HG03565 (cell line): ENCODE measurements around the gene PTPN1.

ENCODE experiments used
- ATAC-seq: cut with Tn5 transposase; IDR thresholded peaks from one replicate; pipeline ENCODE4 v1.9.1; 2021; ENCODE audit warnings: mild to moderate bottlenecking, moderate library complexity; ENCODE audit not compliant: unreplicated experiment

Gene PTPN1

DNA sequence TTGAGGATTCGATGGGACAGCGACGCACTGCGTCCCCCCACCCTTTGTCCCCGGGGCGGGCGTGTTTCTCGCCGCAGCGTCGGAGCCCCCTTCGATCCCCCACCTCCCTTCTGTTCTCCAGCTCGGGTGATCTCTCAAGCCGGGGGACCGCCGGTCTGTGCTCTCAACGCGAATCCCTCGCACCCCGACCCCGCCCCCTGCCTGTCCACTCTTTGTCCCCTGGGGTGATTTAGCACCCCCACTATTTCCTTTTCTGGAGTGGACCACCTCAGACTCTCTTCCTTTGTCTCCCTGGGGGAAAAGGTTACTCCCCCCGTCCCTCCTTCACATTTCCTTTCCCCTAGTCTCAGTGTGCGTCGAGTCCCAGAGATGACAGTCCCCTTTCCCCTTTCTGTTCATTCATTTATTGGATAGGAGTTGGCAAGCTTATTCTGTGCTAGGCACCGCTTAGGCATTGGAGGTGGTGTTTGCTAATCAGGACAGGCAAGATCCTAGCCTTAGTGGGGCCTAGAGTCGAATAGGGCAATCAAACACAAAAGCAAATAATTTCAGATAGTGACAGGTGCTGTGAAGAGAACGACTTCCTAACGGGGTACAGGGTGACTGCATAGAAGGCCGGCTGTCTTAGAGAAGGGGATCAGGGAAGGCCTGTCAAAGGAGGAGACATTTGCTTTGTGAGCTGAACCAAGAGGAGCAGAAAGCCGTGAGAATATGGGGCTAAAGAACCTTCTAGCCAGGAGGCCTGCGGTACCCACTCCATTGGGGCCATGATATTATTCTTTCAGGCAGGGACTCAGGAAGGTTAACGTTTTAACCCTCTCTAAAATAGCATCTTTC, 741 bp downstream of the PTPN1 start:
- ATAC-seq, result no peak

DNA sequence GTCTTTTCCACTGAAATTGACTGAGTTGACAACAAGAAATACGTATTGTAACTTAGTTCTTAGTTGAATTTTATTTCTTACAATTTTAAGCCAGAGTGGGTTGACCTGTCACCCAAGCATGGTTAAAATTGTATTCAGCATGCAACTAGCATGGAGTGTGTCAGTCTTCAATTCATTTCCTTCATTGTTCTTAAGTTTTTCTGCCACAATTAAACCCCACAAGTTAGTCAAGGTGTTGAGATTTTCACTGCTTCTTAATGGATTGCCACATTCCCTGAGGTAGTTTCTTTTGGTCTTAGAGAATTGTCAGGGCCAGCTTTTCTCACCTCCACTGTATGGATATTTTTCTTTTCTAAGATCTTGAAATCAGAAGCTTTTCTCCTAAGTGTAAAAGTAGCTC, 2.1 kb downstream of the PTPN1 start:
- ATAC-seq, result no peak

DNA sequence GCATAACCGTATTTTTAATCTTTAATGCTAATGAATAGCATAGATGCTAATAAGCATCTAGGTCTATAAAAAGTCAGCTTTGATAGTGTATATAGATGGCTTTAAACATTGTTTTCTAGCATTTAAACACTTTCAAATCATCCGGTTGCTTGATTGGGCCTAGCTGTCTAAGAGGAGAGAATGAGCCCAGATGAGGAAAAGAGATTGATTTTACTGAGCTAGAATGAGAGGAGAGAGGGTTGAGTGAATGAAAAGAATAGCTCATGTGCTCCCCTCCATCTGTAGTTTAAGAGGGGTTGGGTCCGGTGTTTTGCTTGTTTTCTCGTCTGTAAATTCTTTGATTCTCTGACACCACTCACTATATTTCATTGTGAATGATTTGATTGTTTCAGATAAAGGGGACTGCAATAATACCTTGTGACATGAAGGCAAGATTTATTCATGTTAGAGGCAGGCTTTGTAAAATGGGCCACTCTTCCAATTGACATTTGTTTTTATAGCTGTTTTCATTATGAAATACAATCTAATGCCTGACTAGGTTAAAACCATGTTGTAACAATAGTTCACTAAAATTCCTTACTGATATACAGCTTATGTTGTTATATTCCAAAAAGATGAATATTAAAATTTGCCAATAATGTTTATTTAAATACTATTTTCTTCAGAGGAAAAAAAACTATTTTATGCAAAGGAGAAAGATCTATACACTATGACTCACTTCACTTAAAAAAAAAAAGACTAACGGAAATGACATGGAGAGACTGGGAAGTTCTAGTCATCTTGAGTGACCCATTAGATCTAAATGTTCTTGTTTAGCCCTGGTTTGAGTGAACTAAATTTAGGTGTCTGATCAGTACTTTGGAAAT, 3.2 kb downstream of the PTPN1 start:
- no peak for ATAC-seq

DNA sequence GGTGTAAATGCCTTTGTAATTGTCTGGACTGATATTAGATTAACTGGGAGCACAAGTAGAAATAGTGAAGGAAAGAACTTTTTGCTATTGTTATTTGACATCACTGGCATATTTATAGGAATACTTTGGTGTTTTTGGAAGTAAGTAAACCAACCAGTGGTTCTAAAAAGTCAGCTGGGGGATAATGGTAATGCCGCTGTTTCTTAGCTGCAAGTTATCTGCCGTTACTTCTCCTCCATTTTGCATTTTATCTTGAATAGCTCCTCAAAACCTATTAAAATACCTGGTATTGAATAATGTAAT, 3.8 kb downstream of the PTPN1 start:
- no peak for ATAC-seq

DNA sequence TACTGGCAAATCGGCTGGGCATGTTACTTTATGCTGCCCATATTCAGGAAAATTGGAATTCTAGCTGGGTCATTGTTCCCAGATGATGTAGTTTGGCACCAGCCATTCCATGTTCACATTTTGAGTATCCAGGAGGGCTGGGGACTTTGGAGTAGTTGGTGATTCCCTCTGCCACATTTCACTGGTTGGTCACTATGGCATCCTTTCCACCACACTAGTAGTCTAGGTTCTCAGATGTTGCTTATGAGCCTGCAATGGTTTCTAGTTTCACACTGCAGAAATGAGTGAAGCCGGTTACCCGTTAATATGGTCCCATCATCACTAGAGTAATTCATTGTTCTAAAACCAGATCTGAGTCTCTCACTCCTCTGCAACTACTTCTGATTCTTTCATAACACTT, 4.6 kb downstream of the PTPN1 start:
- ATAC-seq, result no peak

DNA sequence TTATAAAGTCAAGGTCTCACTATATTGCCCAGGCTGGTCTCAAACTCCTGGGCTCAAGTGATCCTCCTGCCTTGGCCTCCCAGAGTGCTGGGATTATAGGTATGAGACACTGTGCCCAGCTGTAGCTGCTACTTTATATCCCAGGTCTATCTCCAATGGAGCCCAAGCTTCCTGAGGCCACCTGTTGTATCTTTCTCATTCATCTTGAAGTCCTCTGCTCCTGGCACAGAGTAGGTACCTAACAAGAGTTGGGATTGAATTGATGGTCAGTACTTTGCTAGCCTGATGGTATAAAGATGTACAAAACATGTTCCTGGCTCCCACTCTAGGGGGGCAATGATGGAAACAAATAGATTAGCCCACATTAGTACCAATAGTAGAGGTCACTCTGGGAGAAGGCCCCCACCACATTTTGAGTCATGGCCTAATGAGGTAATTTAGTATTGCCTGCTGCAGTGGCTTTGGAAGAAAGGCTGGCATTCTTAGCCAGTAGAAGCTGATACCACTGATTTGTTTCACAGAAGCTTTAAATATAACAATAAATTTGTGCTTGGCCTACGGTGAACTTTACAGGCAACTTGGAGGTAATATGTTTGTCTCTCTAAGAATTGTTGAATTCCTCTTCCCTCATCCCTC, 5.4 kb downstream of the PTPN1 start:
- ATAC-seq, result no peak

DNA sequence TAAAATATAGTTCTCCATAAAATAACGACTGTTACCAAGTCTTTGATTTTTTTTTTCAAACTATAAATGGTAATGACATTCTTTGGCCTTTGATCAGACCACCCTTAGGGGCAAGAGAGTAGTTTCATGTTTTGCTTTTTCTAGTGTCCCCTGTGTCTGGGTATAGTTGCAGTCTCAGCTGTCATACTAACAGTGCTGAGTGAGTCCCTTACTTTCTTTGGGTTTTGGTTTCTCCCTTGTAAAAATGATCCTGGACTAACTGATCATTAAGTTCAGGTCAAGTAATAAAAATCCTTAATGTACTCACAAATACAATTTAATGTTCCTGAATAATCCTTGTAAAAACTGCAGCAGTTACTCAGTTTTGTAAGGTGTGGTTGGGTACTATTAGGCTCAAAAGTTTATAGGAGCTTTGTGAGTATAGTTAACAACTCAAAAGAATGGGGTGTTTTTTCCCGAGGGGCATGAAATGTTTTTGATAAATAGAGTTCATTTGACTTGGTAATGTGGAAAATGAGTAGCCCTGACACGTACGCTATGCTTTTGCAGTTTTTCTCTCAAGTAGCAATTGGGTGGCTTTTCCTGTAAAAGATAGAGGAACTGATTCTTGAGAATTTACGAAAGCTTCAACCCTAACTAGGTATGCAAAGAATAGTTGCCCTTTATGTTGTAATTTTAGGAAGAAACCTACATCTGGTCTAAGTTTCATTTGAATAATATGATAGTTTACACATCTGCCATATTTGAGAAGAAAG, 6.2 kb downstream of the PTPN1 start:
- peak; percentile 34 for ATAC-seq

DNA sequence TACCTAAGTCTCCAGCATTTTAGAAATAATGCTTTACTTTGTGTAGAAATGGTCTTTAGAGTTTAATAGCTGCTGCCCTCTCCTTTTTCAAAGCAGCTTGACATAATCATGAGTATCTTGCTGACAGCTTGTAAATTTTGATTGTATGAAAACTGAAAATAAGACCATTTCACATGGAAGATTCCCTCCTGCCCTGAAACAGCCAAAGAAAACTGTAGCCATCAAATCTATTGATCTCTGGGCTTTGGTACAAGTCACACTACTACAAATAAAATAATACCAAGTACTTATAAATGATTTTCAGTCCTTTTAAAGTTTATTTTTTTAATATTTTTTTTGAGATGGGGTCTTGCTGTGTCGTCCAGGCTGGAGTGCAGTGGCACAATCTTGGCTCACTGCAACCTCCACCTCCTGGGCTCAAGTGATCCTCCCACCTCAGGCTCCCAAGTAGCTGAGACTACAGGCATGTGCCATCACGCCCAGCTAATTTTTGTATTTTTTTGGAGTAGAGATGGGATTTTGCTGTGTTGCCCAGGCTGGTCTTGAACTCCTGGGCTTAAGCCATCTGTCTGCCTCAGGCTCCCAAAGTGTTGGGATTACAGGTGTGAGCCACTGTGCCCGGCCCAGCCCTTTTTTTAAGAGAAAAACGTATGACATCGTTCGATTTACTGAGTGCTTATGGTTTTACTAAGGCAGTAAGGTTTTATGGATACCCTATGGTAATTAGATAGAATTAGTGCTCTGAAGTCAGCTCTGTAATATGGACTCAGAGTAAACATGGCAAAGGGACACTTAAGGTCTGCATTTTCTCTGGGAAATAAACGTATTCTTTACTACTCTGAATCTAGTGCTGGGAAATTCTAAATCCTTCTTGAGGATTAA, 7.0 kb downstream of the PTPN1 start:
- ATAC-seq, result no peak

DNA sequence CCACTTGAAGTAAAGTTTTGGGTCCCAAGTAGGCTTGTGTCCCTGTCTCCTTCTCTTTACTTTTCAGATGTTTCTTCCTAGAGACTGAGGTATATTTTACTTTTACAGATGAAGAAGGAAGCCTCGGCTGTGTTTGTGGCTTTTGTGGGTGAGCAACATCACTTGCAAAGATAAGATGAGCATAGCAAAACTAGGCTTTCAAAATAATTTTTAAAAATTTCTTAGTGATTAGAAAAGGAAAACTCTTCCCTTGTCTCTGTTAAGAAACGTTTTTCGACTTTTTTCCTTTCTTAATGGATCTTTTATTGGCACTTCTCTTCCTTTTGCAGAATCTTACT, 7.6 kb downstream of the PTPN1 start:
- ATAC-seq, result no peak

DNA sequence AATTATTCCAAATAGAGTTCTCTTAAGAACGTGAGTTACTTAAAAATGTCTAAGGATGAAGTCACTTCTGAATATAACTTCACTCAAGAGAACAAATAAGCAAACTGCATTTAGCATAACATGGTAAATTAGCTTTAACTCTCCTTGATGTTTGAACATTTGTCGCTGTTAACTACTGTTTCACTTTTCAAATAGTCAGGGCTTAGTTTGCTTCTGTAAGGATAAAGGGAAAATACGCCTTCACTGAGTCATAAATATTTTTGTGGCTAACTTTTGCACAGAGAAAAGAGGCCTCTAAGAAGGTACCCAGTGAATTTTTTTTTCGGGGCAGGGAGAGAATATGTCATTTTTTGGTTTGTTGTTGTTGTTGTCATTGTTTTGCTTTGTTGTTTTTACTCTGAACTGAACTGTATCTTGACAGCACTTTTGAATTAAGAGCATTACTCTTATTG, 8.1 kb downstream of the PTPN1 start:
- no peak for ATAC-seq

DNA sequence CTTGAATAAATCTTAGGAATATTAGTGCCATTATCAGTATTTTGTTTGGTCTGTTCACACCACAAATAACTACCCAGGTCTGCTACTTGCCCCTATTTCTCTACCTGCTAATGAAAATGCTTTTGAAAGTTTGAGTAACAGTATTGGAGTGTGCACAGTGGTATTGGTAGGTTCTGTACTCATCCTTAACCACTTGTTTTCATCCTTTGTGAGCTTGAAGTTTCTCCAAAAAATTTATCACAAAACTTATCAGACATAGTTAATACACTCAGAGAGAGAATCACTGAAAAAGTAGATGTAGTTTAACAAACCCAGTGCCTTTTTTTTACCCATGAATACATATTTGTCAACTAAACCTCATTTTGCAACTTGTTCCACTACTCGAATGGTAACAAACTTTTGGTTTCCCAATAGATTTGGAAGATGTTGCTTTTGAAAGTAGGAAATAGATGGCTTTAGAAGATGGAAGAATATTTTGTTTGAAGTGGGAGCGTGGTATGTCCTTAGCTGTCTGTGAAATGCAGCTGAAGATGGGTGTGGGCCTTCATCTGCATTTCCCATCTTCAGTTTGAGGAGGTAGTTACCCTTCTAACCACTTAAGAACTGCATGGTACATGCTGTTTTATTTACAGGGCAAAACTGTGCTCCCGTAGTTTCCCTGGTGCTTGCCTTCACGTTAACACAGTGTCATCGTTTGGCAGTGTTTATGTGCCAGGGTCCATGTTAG, 9.0 kb downstream of the PTPN1 start:
- ATAC-seq, result no peak

DNA sequence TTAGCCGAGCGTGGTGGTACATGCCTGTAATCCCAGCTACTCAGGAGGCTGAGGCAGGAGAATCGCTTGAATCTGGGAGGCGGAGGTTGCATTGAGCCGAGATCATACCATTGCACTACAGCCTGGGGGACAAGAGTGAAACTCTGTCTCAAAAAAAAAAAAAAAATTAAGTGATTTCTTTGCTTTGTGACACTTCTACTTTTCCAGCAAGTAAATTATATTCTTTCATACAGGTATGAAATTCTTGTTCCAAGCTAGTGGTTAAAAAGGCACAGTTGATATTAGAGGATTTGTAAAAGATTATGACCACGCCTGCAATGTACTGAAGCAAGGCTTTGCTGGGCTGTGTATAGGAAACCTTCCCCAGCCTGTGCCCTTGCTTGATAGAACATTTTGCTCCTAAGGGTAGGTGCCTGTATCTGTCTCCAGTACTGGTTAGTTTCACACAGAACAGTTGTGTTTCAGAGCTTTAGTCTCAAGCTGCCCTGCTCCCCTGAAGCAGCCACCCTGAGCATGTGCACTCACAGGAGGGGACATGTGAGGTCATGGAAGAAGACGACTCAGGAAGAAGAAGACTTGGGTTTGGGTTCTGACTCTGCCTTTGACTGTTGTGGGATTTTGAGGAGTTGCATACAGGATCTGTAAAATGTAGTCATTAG, 10.2 kb downstream of the PTPN1 start:
- no peak for ATAC-seq

DNA sequence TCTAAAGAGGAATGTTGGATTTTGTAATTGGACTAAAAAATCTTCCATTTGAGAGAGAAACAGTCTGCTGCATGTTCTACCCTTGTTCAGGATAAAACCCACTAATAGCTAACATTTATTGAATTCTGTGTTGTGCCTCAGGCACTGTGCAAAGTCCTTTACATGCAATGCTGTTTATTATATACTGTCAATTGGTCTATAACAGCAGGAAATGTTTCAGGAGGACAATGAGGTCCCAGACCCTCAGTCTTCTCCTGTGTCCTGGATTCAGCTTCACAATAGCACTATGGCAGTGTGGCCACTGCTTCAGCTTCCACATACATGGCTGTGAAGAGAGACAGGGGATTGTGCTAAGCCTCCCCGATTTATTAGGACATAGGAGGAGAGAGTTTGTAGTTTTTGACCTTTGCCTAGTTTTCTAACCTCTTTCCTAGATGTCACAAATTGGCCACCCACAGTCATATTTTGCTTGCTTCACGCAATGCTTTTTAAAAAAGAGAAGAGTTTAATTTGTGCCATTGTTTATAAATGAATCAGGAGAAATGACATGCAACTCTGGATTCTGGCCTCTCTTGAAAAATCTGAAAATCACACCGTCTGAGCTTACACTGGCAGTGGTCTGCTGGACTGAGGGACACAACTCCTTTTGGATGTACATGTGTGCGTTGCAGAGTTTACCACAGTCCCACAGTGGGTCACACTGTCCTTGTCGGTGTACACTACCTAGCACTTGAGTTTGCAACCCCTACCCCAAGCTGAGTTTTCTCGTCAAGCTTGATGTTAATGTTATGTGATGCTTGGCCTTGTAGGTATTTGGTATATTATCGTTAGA, 11.3 kb downstream of the PTPN1 start:
- ATAC-seq, result no peak

DNA sequence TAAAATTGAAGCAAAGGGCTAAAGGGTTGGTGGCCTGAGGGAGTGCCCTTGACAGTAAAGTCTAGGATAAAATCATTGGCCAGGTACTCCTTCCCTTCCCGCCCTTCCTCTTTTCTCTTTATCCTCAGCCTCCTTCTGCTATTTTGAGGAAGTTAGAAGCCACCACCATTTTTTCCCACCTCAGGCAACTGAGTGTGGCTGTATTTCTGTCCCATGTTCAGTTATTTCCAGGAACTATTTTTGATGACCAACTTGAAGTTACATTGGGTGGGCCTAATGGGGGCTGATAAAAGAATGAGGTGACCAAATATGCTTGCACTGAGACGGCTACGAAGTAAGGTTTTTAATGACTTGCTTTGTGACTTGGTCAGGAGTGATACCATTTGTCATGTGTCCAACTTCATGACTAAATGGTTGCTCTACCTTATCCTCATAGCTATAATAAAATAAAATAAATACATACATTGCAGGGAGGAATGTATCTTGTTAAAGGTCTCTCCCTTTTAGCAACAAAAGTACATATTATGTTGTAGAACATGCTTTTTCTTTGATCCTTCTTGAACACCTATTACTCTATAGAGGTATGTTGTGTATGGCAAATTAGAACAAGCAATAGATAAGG, 12.0 kb downstream of the PTPN1 start:
- no peak for ATAC-seq

DNA sequence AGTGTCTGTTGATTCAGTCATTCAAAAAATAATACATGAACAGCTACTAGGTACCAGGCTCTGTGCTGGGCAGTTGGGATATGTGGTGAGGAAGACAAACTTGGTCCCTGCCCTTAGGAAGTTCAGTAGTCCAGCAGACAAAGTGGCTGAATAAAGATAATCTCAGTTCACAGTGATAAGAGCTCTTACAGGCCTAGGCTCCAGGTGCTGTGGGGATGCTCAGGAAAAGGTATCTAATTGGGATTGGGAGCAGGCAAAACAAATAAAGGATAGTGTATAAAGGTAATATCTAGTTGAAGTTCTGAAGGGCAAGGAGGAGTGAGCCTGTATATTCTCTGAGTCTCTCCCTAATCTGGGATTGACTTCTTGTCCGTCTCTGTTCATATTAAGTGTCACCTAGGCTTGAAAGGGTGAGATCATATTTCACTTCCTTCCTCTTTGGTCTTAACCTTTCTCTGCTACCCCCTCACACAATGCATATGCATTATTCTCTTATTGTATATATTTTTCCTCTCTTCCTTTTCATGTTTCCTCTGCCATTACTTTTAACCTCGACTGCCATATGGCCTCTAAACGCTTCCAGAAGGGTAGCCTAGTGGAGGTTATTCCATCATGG, 13.5 kb downstream of the PTPN1 start:
- ATAC-seq, result no peak

DNA sequence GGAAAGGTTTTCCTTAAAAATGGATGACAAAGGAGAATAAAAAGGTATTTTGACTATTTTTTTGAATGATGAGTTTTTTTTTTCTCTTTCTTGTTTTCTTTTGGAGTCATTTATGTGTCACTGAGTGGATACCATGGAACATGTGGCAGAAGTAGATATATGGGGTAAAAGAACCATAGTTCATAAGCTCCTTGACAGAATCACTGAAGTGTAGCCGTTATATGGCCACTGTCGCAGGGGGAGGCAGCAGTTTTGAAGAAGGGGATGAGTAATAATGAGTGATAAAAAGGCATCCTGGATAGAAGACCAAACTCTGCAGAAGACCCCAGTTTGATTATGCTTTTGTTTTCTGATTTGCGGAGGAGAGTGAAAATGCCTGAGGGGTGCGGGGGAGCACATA, 15.5 kb downstream of the PTPN1 start:
- ATAC-seq, result no peak

DNA sequence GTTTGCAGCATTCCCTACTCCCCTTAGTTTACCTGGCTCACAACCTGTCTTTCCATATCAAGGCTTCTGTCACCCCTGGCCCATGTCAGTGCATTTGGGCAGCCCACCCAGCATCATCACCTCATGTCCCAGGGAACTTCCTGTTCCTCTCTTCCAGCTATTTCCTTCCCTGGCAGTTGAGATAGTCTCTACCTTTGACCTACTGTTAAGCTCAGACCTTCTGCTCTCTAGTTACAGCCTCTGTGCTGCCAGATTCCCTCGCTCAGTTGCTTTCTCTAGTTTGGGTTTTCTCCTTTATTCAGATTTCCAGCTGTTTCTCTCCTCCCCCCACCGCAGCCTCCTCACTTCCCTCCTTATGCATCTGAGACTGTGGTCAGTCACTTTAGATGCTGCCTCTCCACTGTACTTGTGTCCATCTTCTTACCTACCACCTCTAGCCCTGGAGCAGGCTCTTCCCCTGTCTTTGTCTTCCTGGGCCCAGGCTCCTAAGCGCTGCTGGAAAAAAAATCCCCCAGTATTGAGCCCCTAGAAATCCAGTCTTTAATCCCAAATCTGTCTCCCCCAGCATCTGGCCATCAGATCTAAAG, 16.3 kb downstream of the PTPN1 start:
- ATAC-seq, result no peak
